ENCODE measurements around the gene KMT2B.

Gene KMT2B

DNA sequence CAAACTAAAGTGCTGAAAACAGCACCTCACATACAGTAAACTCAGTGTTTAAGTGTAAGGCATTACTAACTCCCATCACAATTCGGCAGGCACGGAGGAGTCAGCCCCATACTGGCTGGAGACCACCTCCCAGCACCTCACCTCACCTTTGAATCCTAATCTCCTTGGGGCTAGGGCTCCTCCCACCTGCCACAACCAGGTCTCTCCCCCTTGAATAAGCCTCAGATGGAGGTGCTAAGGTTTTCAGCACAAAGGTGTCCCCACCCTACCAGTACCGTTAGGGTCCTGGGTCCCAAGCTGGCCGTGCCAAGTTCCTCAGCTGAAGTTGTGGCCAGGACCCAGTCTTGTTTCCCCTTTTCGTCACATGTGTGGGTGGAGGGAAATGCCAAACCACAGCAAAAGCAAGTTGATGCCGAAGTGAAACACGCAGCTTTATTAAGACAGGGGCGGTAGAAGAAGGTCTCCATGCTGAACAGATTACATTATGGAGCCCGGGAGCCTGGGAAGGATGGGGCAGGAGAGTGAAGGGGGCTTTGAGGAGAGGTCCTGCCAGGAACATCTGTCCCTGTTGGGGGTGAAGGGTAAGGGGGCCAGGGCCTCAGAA lies 24.4 kb downstream of the KMT2B start, which contains the start of gene IGFLR1:
IGFLR1 (minus strand) TSS at position 332 of the 604 bp plus-strand sequence. CDS start 1,272 bp downstream, outside the sequence.
- no peak for DNase-seq

DNA sequence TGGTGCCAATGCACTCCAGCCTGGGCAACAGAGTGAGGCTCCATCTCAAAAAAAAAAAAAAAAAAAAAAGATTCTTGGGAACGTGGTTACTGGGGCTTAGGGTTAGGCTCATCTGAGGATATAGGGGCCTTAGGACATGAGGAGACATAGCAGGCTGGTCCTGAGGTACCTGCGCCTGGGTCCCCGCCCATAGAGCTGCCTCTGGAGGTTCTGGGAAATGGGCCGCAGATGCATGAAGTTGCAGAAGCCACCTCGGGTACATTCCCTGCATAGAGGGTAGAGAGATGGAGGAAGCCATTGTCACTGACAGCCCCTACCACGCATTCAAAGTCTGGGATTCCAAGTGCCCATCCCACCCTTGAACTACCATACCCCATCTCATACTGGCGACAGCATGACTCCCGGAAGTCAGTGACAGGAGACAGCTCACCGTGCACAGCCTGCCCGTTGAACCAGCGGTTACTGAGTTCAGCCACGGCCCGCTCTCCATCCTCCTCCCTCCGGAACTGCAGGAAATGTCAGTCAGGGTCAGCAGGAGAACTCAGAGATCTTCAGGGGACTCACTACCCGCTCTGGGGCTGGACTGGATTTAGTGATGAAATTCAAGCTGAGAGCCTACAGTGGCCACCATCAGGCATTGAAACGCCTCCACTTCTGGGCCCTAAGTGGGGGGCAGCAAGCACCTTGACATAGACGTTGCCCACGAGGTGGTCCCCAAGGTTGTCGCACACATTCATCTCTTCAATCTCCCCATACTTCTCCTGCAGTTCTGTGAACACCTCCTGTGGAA lies 26.0 kb downstream of the KMT2B start:
- DNase-seq = no peak

DNA sequence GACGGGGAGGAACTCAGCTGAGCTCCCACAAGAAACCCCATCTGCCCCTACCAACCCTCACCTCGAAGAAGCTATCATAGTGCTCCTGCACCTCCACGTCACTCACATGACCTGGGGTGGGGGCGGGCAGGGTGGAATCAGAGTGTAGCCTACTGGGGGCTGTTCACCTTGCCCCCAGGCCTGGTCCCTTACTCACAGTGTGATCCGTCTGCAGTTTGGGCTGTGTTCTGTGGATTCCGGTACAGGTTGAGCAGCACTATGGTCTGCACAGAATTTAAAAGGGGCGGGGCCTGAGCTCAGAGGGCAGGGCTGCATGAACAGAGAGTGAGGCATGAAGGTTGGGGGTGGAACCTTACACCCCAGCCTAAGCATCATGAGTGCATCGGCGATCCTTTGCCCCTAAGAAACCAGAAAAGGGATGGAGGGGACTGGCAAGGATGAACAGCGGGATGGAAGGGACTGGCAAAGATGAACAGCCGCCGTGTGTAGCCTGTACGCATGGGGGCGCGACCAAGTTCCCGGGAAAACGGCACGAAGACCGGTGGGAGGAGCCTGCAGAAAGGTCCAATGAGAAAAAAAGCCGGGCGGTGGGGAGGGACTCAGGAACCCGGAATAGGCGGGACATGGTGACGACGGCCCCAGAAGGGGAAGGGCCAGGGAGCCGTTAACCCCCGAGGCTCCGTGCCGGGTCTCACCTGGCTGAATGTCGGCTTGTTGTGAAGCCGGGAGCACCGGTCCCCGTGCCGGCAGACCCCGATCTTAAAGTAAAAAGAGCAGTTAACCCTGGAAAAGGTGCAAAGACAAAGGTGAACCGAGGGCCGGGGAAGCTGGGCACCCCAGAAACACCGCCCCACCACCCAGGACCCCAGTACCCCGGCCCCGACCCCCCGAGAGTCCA lies 26.9 kb downstream of the KMT2B start:
- DNase-seq = peak; percentile 91

DNA sequence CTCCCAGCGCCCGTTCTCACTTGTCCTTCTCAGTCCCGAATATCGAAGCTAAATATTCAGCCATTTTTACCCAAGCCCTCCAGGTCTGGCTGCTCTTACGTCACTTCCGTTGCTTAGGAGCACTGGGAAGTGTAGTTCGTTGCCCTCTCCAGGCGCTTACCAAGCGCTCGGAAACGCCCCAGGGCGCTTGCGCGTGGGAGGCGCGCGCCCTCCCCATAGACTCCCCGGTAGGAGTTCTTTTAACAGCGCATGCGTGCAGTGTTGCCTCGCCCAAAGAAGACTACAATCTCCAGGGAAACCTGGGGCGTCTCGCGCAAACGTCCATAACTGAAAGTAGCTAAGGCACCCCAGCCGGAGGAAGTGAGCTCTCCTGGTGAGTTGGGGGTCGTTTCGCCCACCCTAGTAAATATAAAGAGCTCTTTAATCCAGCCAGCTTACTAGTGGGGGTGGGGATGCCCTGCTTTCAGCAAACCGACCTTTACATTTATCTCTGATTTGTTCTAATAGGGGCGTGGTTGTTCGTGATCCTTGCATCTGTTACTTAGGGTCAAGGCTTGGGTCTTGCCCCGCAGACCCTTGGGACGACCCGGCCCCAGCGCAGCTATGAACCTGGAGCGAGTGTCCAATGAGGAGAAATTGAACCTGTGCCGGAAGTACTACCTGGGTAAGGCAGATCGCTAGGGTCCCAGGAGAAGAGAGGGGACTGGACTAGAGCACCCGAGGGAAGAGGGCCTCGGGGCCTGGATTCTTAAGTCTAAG lies 27.7 kb downstream of the KMT2B start, which contains the start of the genes PSENEN and U2AF1L4:
PSENEN (plus strand) TSS at position 324 of the 759 bp plus-strand sequence; CDS start at position 604, 280 bp downstream.
U2AF1L4 (minus strand) TSS at position 91 of the 759 bp plus-strand sequence; CDS start at position 64, 27 bp downstream.
- DNase-seq = peak; percentile 96

DNA sequence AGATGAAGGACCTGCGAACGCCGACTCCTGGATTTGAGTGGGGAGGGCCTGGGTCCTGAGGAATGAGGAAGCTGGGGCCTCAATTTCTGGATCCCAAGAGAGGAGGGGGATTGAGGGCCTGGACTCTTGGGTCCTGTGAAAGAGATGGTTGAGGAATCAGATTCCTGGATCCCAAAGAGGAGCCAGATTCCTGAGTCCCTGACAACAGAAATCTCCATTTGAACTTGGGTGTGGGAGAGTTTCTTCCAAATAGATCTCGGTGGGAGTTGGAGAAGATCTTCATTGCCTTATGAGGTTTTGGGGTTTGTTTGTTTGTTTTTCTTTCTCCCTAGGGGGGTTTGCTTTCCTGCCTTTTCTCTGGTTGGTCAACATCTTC lies 28.3 kb downstream of the KMT2B start:
- DNase-seq = no peak

DNA sequence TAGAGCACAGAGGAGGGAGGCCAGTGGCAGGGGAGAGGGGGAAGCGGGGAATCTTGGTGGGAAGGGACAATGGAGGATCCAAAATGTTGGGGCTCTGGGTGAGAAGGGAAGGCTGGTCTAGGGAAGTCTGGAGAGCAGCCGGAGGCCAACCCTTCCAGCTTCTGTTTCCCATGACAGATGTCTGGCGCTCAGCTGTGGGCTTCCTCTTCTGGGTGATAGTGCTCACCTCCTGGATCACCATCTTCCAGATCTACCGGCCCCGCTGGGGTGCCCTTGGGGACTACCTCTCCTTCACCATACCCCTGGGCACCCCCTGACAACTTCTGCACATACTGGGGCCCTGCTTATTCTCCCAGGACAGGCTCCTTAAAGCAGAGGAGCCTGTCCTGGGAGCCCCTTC lies 28.7 kb downstream of the KMT2B start:
- DNase-seq = no peak

DNA sequence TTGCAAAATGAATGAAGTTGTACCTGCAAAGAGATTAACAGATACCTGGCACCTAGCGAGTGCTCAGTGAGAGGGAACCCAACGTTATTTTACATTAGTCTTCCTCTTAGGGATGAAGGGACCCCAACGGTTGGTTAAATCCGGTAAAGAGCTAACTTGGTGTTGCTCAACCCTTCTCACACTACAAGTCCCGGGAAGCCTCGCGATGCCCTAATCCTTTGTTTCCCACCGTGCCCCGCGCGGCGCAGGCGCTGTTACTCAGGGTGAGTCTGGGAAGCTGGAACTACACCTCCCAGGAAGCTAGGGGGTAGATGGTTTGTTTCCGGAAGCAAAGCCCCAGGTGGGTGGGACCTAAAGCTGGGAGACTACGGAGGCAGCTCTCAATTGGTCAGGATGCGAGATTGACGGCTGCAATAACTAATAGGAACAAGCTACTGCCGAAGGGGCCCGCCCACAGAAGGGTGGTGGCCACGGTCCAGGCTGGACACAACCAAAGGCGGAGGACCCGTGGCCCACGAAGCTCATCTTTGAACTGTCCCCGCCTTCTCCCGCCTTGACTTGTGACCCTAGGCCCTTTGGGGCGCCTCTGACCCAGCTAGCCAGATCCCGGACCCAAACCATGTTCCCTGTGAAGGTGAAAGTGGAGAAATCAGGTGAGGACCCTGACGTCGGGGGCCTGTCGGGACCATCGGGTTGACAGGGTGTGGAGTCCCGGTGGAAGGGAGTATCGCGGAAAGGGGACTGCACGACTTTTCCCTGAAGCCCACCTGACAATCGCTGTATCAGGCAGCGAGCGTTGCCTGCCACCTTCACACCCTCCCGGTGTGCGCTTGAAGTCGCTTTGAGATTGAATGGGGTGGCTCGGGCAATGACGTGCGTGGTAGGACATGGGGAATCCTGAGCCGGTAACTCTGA lies 30.6 kb downstream of the KMT2B start, which contains the start of gene LIN37:
LIN37 (plus strand) TSS at position 471 of the 915 bp plus-strand sequence; CDS start at position 620, 149 bp downstream.
- peak; percentile 98 for DNase-seq

DNA sequence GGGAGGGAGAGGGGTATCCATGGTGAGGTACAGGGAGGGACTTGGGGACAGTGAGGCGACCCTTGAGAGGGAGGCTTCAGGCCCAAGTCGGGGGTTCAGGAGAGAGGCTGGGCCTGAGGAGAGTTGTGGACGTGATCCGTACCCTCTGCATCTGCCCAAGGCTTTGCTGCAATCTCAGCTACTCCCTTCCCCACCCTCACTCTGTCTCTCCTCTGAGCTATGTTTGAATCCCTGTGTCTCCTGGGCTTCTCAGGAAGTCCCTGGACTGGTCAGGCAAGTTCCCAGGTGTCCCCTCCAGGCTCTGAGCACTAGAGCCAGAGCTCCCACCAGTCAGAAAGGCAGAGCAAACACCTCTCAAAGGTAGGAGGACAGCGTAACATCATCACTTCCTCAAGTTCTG lies 32.4 kb downstream of the KMT2B start:
- DNase-seq = no peak

DNA sequence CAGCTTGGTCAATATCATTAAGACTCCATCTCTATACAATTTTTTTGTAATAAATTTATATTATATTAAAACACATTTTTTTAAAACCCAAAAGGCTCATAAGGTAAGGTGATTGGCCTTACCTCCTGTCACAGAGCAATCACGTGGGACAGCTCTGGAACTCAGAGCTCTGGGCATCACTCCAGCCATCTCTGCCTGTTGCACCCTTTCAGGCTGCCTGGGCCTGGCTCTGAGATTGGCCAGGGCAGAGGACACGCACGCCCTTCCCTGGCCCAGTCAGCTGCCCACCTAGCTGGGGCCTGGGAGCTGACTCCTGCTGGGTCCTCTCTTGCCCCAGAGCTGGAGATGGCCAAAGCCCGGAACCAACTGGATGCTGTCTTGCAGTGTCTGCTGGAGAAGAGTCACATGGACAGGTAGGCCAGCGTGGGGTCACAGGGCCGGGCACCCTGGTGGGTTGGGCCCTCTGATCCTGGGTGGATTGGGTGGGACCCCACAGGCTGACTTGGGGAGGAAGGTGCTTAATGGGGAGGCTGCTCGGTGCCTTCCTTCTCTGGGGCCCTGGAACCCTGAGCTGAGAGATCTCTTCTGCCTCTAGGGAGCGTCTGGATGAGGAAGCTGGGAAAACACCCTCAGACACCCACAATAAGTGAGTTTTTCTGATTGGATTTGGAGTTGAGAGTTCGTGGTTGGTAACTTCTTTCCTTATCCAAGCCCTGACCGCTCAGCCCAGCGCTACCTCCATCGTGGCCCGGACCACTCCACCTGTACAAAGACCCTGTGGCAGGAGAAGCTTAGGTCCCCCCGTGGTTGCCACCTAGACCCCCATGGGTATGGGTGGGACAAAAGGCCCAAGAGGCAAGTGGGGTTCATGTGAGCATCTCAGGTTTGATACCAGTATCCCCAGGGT lies 34.3 kb downstream of the KMT2B start:
- DNase-seq = no peak

DNA sequence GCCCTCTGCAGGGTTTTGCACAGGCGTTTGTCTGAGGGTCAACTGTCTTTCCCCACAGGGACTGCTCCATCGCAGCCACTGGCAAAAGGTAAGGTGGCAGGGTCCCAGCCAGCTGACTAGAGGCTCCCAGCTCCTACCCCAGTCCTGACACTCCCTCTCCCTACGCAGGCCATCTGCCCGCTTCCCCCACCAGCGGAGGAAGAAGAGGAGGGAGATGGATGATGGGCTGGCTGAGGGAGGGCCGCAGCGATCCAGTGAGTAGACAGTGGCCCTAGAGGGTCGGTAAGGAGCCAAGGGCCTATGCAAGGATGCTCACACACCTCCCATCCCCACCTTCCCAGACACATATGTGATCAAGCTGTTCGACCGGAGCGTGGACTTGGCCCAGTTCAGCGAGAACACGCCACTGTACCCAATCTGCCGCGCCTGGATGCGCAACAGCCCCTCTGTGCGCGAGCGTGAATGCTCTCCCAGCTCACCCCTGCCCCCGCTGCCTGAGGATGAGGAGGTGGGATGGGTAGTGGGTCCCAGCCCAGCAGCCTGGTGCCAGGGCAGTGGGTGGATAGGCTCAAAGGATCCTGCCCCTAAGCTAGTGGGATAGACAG lies 35.0 kb downstream of the KMT2B start:
- DNase-seq = no peak

DNA sequence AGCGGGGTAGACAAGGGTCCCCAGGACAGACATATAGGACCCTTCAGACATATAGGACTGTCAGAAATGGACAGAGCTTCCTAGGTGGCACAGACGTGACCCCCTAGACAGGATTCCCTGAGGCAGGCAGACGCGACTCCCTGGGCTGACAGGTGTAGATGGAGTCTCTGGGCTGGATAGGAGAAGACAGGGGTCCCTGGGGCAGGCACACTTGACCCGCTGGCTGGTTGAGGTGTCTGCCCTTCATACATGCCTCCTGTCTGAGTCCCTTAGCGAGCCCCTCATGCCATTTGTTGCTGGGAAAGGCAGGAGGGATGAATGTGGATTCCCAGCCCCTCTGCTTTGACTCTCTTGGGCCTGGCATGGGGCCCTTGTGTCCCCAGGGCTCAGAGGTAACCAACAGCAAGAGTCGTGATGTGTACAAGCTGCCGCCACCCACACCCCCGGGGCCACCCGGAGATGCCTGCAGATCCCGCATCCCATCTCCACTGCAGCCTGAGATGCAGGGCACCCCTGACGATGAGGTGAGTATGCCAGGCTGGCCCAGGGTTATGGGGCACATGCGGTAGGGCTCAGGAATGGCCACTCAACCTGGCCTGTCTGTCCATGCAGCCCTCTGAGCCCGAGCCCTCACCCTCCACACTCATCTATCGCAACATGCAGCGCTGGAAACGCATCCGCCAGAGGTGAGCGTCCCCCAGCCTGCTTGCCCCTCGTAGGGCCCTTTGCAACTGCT lies 36.0 kb downstream of the KMT2B start:
- no peak for DNase-seq

DNA sequence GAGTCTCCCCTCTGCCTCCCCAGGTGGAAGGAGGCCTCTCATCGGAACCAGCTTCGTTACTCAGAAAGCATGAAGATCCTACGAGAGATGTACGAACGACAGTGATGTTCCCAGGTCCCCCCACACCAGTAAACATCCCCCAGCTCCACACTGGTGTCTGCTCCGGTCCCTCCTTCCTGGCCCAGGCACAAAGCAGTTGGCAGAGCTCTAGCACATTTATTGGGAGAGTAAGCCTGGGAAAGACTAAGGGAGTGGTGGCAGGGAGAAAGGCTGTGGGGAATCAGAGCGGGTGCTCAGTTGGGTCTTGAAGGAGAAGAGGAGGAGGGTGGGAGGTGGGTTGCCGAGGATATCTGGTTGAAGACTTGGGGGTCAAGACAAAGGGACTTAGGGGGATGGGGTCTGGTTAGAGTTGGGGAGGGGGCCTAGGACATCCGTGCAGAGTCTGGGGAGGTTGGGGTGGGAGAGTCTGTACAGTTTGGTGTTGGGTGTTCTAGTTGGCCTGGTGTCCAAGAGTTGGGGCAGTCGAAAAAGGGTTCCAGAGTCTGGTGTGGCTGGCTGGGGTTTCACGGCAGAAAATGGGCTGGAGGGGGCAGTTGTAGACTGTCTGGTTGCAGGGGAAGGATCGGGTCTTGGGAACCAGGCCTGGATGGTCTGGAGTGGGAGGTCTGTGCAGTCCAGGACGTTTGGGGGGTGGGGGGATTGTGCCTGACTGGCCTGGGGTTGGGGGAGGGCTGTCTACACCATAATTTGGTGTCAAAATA lies 36.7 kb downstream of the KMT2B start:
- DNase-seq = no peak

DNA sequence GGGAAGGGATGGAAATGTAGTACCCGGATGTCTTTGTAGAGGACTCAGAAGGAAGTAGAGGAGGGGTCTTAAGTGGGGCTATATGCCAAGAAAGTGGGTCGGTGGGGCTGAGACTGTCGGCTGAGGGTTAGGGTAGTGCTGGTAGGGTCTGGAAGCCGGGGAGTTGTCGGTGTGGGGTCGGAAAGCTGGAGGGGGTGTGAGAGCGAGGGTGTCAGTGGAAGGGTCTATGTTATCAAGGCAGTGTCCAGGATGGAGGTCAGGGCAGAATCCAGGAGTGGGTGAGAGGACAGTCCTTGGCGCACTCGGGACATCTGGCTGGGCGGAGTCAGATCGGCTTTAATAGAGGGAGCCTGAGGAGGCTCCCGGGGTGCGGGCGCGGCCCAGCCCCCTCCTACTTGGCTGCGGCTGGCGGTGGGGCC lies 37.3 kb downstream of the KMT2B start:
- DNase-seq = no peak

DNA sequence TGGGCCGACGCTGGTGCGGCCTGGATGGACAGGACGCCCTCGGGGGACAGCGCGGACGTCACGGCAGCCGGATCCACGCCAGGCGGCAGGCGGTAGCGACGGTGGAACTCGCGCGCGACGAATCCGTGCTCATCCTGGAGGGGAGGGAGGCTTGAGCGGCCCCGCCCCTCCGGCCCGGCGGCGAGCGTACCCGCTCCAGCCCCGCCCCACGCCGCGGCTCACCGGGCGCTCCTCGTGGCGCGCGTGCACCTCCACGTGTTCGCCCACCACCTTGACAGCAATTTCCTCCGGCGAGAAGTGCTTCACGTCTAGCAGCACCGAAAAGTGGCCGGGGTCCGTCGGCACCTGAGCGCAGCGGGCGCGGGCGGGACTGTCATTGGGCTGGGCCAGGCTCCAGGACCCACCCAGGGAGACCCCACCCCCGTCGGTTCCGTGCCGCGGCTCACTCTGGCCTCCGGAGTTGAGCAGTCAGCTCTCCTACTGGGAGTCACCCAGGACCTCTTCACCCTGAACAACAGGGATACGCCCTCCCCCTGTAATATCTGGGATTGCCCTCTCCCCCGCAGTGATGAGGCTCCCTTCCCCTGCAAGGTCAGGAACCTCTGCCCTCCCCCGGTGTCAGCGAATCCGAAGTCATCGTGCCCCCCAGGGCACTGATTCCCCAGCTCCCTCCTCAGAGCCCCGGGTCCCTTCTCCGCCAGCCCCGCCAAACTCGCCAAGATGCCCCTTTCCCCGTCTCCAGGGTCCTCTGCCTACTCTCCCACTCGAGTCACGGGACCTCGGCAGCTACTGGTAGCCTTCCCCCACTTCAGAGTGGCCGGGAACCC lies 38.0 kb downstream of the KMT2B start:
- DNase-seq = no peak

DNA sequence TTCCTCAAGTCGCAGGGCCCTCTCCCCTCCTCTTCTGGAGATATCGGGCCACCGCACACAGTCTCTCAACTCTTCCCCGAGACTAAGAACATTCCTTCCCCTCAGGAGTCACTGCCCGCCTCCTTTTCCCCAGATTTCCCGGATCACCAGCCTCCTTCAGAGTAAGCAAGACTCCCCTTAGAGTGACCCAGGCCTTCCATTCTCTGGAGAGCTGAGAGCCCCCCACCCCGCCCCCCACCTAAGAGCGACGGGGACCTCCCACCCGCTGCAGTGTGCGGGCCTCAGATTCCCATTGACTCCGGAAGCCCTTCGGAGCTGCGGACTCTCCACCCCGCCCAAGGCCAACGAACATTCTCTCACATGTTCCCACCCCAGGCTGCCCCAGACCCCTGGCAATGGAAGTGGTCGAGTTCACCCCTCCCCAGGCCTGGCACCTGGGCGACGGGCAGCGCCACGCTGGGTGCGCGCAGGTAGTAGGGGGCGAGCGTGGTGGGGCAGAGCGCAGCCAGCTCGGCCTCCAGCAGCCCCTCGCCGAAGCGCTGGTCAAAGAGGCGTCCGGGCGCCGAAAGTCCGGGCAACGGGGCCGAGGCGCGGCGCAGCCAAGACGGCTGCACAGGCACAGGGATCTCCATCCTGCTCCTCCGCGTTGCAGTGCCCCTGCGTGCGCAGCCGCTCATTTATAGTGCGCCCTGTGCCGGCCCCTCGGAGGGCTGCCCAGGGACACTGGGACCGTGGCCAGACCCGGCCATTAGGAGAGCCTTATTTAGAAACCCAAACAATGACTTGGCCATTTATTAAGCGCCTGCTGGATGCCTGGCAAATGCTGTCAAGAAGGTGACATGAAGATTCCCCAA lies 38.8 kb downstream of the KMT2B start, which contains the start of gene HSPB6:
HSPB6 (minus strand) TSS at position 653 of the 854 bp plus-strand sequence; CDS start at position 632, 21 bp downstream.
- DNase-seq = no peak

DNA sequence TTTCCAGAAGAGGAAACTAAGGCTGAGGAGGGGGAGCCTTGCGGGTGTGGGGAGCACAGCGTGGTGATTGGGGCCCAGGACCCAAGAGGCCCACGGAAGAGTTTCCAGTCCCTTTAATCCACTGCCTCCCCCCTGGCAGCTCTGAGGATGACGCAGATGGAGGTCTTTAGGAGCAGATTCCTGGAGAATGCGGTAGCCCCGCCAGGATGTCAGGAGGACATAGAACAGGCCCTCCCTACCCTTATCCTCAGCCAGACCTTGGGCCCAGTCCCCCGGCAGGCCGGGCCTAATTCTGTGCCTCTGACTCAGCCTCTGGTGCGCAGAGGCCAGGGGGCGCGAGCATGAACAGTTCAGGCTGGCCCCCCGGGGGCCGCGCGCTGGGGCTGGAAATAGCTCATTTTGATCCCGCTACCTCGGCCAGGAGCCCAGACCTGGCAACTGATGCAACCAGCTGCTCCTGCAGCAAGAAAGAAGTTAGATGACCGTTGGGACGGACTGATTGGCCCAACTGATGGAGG lies 39.5 kb downstream of the KMT2B start:
- peak; percentile 89 for DNase-seq
